HG03066 (cell line): ENCODE data around the gene SERGEF.

Source experiments
- ATAC-seq: cut with Tn5 transposase; IDR thresholded peaks from one replicate; pipeline ENCODE4 v1.9.1; 2021; ENCODE audit warnings: low read depth; ENCODE audit not compliant: unreplicated experiment

Gene SERGEF

GRCh38 chr11:17793642-17794170 is 219.1 kb downstream of the SERGEF start:
- no peak for ATAC-seq

GRCh38 chr11:17792161-17792560 is 220.7 kb downstream of the SERGEF start:
- no peak for ATAC-seq

- ATAC-seq = no peak
These were observed 221.7 kb downstream of the SERGEF start for GRCh38 chr11:17791144-17791543.

- no peak for ATAC-seq
These were observed 222.4 kb downstream of the SERGEF start for GRCh38 chr11:17790453-17790852.

- ATAC-seq = no peak
These were observed 224.8 kb downstream of the SERGEF start for GRCh38 chr11:17788084-17788483.

GRCh38 chr11:17786824-17787525 is 225.9 kb downstream of the SERGEF start:
- ATAC-seq = no peak

GRCh38 chr11:17783878-17784277 is 229.0 kb downstream of the SERGEF start:
- no peak for ATAC-seq

GRCh38 chr11:17782603-17783337 is 230.1 kb downstream of the SERGEF start:
- ATAC-seq = no peak

- no peak for ATAC-seq
These were observed 230.7 kb downstream of the SERGEF start for GRCh38 chr11:17782145-17782544.

- no peak for ATAC-seq
These were observed 231.2 kb downstream of the SERGEF start for GRCh38 chr11:17781626-17782025.

- ATAC-seq = no peak
These were observed 231.6 kb downstream of the SERGEF start for GRCh38 chr11:17781221-17781620.

- no peak for ATAC-seq
These were observed 232.2 kb downstream of the SERGEF start for GRCh38 chr11:17780668-17781067.

GRCh38 chr11:17779861-17780594 is 232.8 kb downstream of the SERGEF start:
- no peak for ATAC-seq

- no peak for ATAC-seq
These were observed 233.6 kb downstream of the SERGEF start for GRCh38 chr11:17778956-17779860.

- ATAC-seq = no peak
These were observed 234.5 kb downstream of the SERGEF start for GRCh38 chr11:17778352-17778751.

- no peak for ATAC-seq
These were observed 235.1 kb downstream of the SERGEF start for GRCh38 chr11:17777738-17778091.

- no peak for ATAC-seq
These were observed 235.6 kb downstream of the SERGEF start for GRCh38 chr11:17777086-17777737.

- no peak for ATAC-seq
These were observed 236.5 kb downstream of the SERGEF start for GRCh38 chr11:17776212-17776875.

- ATAC-seq = no peak
These were observed 237.2 kb downstream of the SERGEF start for GRCh38 chr11:17775507-17776211.
